MG63 (cell line): Measurements from ENCODE around the gene VIP. TPM values are rescaled to one million over a fixed set of nuclear protein-coding genes. Genes with fewer than 3 reads are reported as not detected.

Experiments
- DNase-seq: peaks from one replicate; pipeline ENCODE4 v3.0.0-alpha.2; 2020
- H3K27me3 ChIP-seq: fragments of 250-450 bp; sonication (Bioruptor Pico); 2 replicates; pipeline ENCODE4 v1.5.1; 2020; ENCODE audit warnings: mild to moderate bottlenecking, moderate library complexity
- H3K36me3 ChIP-seq: fragments of 250-450 bp; sonication (Bioruptor Pico); 2 replicates; pipeline ENCODE4 v1.5.1; 2020; ENCODE audit warnings: mild to moderate bottlenecking, moderate library complexity
- H3K4me3 ChIP-seq: fragments of 250-450 bp; sonication (Bioruptor Pico); 2 replicates; pipeline ENCODE4 v1.5.1; 2020; ENCODE audit warnings: mild to moderate bottlenecking, moderate library complexity
- H3K9me3 ChIP-seq: fragments of 250-450 bp; sonication (Bioruptor Pico); 2 replicates; pipeline ENCODE4 v1.5.1; 2020; ENCODE audit warnings: mild to moderate bottlenecking, moderate library complexity
- total RNA-seq: library from RNA; depleted of rRNA; stranded (reverse); fragments of >200 nt; shearing (Covaris generic); gene quantifications from 2 replicates; pipeline ENCODE4 v1.2.3, GENCODE V29; 2014; ENCODE audit warnings: low replicate concordance; rRNA removed

VIP gene
- total RNA-seq, 1 experiment from 2014 or later: not detected

DNA sequence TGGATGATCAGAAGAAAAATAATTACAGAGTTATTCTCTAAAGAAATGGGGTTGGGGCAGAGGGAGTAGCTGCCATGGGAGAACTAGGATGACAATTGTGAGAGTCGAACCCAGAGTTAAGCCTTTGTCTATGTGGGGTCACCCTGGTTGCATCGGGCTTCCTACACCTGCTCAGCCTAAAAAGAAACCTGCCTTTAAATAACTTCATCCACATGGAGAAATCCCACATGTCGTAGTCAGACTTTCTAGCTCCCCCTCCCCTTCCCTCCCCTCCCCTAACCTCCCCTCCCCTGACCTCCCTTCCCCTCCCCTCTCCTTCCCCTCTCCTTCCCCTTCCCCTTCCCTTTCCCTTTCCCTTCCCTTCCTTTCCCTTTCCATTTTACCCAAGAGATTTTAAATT, 14.7 kb downstream of the VIP start:
- DNase-seq: no peak
- Histone ChIP-seq H3K9me3 (no peaks in the 10 kb centered on the region), H3K27me3 (no peaks in the 10 kb centered on the region), H3K4me3 (no peak overlapping the region), H3K36me3 (no peaks in the 10 kb centered on the region)

DNA sequence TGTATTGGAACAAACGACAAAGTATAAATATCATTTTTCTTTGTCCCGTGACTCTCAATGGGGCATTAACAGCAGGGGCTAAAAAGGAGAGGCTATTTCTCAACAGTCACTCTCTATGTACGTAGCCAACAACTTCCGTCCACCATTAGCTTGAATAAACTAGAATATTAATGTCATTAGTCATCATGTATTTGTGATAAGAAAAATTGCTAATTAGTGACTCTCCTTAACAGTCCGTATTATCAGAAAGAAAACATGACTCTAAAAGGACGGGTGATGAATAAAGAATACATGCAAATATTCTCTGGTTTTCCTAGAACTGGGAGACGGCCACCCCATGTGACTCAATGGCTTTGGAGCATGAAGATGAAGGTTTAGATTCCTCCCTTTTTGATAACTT, 18.6 kb downstream of the VIP start:
- Histone ChIP-seq H3K4me3 (no peak overlapping the region), H3K27me3 (no peaks in the 10 kb centered on the region), H3K9me3 (no peaks in the 10 kb centered on the region), H3K36me3 (no peaks in the 10 kb centered on the region)
- DNase-seq: no peak

DNA sequence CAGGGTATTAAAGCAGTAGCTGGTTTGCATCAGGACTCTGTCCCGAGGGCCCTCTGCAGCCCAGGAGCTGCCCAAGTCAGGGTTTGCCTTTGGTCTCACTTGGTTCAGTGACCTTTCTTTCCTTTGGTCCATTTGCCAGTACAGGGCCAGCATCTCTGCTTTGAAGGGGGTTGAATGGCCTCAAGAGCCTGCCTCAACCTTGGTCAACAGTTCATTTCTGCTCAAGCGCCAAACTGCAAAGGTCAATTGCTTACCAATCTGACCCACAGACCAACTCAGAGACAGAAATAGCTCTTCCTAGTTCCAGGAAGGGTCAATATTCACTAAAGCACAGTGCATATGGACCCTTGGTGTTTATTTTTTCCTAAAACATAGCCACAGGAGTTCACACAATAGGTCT, 19.4 kb downstream of the VIP start:
- H3K4me3 ChIP-seq: no peak overlapping the region
- H3K27me3 ChIP-seq: no peaks in the 10 kb centered on the region
- H3K9me3 ChIP-seq: no peaks in the 10 kb centered on the region
- no peaks in the 10 kb centered on the region for H3K36me3 ChIP-seq
- DNase-seq: no peak

DNA sequence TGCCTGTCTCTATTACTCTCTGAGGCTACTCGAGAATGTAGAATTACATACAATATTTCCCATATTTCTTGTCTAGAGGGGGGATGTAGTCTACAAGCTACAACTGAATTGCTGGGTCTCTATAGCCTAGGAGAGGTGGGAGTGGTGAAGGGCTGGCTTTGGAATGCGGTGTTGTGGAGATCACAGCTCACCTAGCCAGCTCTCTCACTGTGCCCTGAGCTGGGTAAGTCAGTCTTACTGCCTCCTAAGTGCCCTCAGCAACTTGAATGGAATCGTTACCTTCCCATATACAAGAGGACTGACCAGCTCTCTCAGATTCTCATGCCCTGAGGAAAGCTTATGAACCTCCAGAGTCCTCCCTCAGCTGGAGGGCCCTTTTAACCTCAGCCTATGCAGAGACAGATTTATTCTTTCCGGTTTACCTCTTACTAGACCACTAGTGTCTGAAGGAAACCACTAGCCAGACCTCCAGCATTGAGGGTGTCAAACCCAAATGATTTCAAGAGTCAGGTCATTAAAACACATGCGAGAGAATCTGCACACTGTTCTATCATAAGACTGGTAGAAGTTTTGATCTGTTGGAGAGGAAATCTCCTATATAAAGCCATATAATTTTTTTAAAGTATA, 20.6 kb downstream of the VIP start:
- no peaks in the 10 kb centered on the region for H3K36me3 ChIP-seq
- no peak overlapping the region for H3K4me3 ChIP-seq
- no peaks in the 10 kb centered on the region for H3K27me3 ChIP-seq
- H3K9me3 ChIP-seq: no peaks in the 10 kb centered on the region
- no peak for DNase-seq

DNA sequence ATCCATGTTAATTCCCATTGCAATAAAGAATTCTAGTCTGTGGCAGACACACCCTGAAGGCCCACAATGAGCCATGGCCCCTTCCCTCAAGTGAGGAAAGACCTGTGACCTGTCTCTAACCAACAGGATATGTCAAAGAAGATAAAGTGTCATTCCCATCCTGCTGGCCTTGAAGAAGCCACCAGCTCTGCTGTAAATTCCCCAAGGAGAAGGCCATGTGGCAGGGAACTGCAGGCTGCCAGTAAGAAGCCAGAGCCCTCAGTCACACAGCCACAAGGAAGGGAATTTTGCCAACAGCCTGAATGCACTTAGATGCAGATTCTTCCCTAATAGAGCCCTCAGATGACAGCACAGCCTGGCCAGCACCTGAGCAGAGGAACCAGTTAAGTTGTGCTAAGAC, 24.8 kb downstream of the VIP start:
- no peak overlapping the region for H3K4me3 ChIP-seq
- no peaks in the 10 kb centered on the region for H3K27me3 ChIP-seq
- no peaks in the 10 kb centered on the region for H3K9me3 ChIP-seq
- DNase-seq: no peak
- H3K36me3 ChIP-seq: no peaks in the 10 kb centered on the region

DNA sequence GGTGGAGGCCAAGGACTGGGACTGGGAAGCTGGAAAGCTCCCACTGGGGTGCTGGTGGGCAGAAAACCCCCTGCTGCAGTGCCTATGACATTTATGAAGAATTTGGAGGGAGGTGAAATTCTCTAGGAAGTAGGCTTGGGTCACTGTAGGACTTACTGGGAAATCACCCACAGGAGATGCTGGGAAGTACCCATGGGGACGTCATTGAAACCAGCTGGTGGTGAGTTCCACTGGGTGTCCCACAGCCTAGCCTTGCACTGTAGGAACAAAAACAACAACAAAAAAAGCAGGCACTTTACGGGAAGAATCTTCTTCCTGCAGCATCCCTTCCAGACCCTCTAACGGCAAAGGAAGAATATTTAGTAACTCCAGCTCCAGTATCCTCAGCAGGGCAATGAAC, 26.2 kb downstream of the VIP start:
- Histone ChIP-seq H3K27me3 (no peaks in the 10 kb centered on the region), H3K4me3 (no peak overlapping the region), H3K9me3 (no peaks in the 10 kb centered on the region), H3K36me3 (no peaks in the 10 kb centered on the region)
- no peak for DNase-seq

DNA sequence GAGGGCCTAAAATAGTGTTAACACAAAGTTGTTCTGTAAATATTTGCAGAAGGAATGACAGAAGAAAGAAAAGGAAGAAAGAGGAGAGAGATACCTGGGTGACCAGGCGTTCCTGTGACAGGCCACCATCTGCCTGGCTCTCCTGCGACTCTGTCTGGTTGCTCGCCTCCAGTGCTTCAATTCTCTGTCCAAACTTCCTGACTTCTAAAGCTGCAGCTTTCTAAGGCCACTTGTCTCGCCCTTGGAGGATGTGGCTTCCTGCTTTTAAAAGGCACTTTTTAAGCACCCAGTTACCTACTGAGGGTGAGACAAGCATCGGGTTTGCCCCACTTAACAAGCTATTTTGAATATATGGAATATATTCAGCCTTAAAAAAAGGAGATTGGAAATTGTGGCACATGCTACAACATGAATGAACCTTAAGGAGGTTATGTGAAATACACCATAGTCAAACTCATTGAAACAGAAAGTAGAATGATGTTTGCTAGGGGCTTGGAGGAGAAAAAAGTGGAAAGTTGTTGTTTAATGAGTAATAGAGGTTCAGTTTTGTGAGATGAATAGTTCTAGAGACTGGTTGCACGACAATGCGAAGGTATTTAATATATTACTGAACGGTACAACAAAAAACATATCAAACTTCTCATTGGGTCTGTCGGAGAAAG, 32.8 kb downstream of the VIP start:
- Histone ChIP-seq H3K27me3 (no peaks in the 10 kb centered on the region), H3K9me3 (no peaks in the 10 kb centered on the region)

DNA sequence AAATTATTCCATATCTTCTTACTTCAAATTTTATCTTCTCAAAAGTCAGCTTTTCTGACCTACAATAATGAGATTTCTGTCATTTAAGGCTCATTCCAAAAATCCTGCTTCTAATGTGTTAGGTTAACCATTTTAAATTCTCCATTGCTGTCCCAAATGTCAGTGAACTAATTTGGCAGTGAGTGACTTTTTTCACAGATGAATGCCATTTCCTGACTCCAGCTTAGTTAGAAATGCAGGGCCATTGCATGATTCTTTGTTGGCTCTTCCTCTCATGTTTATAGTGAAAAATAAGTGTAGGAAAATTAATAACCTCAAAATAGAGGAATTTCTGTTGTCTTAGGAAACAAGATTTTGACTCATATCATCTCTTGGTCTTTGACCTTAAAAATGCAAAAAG, 44.1 kb downstream of the VIP start:
- H3K36me3 ChIP-seq: no peaks in the 10 kb centered on the region
- H3K4me3 ChIP-seq: no peak overlapping the region
- no peaks in the 10 kb centered on the region for H3K27me3 ChIP-seq
- no peaks in the 10 kb centered on the region for H3K9me3 ChIP-seq
- DNase-seq: no peak

More for the DNA sequence above, 32.8 kb downstream of the VIP start:
- no peaks in the 10 kb centered on the region for H3K36me3 ChIP-seq
- H3K4me3 ChIP-seq: no peak overlapping the region
- no peak for DNase-seq

DNA sequence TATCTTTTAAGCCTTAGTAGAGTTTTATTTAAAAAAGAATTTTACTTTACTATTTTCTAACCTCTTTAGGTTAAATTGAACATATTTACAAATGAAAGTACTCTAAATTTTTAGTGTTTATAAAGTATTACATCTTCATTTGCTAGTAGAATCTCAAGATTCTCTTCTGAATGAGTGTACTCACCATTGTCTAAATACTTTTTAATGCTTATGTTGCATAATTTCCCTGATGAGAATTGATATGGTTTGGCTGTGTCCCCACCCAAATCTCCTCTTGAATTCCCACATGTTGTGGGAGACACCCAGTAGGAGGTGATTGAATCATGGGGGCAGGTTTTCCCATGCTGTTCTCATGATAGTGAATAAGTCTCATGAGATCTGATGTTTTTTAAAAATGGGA, 53.6 kb downstream of the VIP start:
- H3K36me3 ChIP-seq: no peaks in the 10 kb centered on the region
- no peaks in the 10 kb centered on the region for H3K27me3 ChIP-seq
- no peaks in the 10 kb centered on the region for H3K9me3 ChIP-seq
- no peak overlapping the region for H3K4me3 ChIP-seq
- DNase-seq: no peak

Other genes starting within 250 kb of the VIP start
- gene SYNE1, start 113.4 kb upstream of the VIP start, total RNA-seq: 10.8 and 52.5 TPM in 2 replicates
- gene MYCT1, start 52.9 kb upstream of the VIP start, total RNA-seq: not detected in 2 replicates
- gene FBXO5, start 232.2 kb downstream of the VIP start, total RNA-seq: 24.3 and 29.2 TPM in 2 replicates